NOMO-1 treated with DMSO at 0.1 percent for 48 hours (cell line): Measurements from ENCODE around the gene BABAM2.

Source experiments
- DNase-seq: peaks from one replicate; lab custom pipeline; 2025; ENCODE audit not compliant: unreplicated experiment; lab: John Stamatoyannopoulos, UW

Gene BABAM2

DNA sequence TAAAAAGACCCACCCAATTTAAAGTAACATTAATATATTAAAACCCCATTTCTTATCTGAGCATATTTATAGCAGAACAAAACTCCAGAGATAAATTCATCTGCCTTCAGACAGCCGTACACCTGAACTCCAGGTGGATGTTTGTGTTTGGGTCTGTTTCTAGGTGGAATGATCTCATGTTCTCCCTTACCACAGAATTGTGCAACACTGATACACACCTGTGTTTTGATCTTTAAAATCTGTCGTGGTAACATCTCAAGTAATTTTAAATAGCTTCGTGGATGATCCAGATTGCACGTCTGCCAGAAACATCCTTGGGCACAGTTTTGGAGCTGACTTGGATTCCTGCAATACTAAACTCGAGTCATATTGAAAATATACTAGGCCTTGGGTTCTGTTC, 294.6 kb downstream of the BABAM2 start:
- DNase-seq: no peak

DNA sequence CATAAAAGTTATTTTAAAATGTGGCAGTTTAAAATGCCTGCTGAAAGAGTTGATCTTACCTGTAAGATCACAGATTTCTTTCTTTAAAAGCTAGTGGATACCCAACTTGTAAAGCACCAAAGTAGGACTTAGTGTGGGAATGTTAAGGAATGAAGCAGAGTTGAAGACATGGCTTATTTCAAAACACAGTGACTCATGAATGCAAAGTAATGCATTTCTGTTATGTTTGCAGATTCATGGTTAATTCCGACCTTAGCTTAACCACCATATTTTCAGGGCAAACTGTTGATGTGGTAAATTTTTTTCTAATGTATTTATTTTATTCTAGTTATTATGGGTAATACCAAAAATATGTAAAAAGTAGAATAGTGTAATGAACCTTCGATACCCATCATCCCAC, 295.4 kb downstream of the BABAM2 start:
- no peak for DNase-seq

DNA sequence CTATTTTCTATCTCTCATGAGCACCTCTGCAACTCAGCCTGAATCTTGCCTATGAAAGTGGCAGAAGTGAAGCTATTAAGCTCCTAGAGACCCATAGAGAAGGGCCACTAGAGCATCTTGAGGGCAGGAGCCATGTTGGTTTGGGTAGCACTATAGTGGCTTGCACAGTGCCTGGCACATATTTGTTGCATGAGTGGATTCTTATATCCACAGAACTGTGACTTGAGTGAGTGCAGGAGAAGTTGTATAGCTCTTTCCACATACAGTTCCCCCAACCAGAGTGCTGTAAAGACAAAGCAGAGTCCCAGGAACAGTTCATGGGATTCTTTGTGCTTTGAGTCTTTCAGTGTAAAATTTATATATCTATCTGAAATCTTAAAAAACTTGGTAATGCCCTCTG, 296.7 kb downstream of the BABAM2 start:
- no peak for DNase-seq

DNA sequence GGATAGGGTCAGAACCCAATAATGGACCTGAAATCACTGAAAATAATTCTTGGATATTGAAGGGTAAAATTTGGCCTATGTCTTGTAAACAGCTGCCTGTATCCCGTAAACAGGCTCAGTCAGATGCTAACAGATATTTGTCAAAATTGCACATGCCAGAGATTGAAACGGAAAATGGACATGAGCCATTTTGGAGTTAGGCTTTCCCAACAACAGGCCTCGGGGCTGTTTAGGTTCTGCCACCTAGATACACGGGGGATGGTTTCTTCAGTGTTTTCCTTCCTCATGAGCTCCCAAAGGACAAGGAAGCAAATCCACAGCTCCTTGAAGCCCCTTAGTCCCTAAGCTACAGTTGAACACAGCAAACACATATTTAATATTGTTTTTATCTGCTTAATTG, 297.9 kb downstream of the BABAM2 start:
- no peak for DNase-seq

DNA sequence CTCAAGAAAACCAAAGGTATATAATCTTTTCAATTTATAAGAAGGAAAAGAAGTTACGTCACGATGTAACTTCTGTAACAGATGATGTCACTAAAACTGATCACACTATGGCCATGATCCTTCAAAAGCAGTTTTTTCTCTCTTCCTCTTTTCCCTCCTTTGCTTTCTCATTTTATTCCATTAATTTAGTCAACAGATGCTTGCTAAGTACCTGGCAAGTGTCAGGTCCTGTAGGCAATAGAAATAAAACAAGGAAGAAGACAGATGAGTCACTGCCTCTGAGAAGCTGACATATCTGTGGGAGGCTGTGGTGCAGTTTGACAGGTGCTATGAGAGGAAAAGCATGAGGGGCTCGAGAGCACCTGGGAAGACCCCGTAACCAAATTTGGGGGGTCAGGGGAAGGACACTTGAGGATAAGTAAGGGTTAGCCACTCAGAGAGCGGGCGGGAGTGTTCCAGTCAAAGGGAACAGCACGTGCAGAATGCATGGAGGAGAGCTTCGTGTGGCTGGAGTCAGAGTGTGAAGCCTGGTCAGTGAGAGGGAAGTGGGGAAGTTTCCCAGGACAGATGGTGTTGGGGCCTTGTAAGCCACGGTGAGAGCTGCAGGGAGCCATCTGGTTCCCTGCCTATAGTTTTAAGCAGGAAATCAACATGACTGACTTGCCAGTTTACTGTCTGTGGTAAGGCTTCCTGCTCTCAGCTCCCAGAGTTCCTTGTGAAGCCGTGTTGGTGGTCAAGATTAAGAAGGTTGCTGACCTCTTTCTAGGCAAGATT, 303.3 kb downstream of the BABAM2 start:
- DNase-seq: peak; percentile 50

DNA sequence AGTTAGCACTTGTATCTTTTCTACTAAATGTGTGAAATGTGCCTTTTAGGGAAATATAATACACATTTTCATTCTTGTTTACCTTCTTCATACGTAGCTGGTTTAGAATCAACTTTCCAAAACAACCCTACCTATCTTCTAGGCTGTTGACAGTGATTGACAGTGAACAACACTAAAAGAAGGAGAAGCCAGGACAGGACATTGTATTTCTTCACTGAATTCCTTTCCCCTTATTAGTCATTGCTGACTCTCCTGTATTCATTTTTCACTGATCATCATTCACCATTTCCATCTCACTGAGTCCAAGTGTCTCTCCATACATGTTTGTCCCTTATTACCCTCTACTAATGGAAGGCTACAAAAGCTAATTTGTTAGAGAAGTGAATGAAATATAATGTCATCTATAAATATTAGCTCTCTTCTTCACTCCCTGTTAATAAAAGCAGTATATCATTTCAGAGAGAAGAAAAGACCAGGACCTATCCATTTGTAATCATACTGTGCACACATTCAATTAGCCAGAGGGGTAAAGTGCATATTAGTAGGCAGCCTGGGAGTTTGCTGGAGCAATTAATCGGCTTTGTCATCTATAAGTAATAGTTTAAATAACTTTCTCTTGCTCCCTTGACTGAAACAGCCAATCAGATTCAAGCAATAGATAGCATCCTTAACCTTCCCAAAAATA, 309.6 kb downstream of the BABAM2 start:
- no peak for DNase-seq

DNA sequence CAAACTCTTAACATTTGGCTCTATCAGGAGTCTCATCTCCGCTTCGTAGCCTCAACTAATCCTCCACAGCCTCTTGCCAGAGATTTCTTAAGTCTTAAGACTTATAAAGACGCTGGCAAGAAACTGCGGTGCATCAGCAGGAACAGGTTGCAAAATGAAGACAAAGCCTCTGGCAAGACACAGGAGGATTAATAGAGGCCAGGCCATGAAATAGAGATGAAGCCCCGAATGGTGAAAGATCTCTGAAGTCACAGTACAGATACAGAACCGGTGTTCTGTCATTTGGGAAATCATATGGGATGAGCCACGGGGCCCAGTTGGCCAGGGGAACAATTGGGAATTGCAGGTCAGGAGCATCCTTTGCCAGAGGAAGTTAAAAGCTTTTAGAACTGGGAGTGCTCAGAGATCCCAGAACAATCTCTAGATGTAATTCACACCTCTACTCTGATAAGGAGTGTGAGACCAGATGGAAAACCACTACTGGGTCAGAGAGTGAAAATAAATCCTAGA, 311.2 kb downstream of the BABAM2 start:
- DNase-seq: no peak

DNA sequence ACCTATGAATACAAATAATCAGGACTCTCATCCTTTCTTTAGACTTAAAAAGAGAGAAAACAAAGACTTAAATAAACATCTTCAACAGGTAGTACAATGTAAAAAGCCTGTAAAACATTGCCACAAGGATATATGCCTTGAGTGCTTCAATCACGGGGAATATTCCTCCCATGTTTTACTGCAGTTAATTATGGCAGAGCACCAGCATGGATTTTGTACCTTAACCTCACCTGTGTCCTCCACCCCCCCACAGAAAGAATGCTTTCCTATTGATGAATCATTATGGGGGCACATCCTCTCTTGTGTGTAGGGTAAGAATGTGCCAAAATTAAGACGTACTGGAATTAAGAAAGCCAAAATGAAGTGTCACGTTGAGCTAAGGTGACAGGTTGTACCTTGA, 312.2 kb downstream of the BABAM2 start:
- DNase-seq: no peak

DNA sequence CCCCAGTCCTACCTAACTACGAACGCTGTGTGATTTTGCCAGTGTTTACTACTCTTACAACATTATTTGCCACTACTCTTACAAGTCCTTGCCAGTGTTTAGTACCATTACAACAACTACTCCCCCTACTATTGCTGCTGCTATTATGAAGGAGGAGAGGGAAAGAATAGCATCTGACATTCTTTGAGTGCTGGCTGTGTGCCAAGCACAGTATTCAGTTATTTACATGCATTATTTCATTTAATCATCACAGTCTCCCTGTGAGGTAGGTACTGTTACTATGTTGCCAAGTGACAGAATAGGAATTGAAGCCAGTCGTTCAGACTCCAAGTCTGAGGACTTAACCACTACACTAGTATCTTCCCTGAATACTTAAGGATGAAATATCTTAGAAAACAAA, 316.2 kb downstream of the BABAM2 start:
- DNase-seq: no peak

DNA sequence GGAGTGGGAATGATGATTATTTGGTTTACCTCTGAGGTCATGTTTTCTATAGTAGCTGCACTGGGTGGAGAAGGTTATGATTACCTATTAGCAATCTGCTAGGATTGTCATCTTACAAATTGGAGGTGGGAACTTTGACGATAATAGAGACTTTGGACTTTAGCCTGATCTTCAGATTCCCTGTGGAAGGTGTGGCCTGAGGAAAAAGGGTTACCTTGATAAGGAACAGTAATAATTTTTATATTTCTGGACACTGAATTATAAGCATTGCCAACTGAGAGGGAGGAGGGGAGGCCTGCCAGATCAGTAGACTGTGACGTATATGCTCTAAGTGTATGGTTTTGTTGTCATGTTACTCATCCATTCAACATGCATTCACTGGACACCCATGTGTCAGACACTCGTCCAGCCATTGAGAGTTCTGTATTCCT, 318.7 kb downstream of the BABAM2 start:
- DNase-seq: no peak

DNA sequence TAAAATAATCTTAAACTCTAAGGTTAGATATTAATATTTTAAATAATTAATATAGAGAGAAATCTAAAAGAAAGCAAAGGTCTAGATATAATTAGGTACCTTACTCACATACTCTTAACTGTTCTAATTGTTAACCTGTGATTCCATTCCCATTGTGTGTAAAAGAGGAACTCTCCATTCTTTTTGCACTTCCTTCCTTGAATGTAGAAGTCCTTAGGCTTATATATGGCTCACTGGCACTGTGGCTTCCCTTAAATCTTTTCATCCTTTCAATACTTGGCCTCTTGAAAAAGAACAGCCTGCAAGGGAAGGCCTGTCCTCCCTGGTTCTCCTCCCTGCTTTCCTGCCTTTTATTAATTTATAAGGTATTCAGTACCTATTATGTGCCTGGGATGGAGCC, 319.3 kb downstream of the BABAM2 start:
- no peak for DNase-seq

DNA sequence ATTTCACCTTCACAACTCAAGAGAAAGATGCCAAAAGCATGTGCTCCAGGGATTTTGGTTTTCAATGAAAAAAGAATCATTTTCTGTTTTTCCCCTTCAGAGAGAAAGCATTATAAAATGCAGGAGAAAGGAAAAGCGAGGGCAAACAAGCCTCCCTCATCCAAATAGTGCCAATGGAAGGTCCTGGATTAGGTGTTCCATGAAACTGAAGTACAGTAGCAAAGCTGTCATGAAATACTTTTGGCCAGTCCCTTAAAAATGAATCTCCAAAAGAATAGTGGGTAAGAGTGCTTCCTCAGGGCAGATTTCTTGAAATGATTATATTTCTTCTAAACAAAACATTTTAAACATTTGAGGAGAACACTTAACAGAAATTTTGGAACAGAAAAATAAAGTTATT, 320.0 kb downstream of the BABAM2 start:
- no peak for DNase-seq

DNA sequence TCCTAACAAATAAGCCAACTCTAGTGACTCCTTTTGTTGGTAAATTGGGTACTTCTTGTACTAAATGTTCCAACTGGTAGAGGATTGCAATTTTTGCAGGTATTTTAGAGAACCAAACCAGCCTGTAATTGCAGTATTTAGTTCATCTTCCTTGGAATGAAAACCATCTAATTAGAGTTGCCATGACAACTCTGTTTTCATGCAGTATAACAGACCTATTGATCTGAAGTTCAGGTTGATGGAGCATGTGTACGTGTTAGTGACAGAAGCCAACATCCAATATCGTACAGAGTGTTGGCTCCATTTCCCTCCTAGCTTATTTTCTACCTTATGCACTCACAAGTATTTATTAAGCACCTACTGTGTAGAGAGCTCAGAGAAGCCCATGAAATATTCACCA, 325.8 kb downstream of the BABAM2 start:
- no peak for DNase-seq

DNA sequence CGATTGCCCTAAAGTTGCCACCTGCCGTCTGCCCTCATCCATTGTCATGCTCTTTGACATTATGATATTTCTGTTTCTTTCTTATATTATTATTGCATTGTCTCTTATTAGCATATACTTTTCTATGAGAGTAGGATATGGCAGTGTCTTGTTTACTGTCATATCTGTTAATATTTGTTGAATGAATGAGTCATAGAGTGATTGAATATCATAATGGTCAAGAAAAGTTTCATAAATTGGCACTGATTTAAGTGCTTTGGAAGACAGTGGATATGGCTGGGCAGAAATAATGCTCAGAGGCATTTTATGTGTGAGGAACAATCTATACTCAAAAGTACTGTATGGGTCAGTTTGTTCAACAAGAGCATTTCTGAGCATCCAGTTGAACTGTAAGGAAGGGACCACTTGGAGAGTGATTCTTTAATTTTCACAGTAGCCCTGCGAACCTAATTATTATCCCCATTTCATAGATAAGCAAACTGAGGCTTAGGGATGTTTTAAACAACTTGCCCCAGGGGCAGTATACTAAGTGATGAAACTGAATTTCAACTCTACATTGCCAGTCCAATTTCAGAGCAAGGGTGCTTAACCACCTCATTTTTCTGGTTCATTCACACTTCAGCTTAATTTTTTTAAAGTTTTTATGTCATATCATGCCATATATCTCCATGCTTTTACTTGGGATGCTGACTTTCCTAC, 326.7 kb downstream of the BABAM2 start:
- no peak for DNase-seq

DNA sequence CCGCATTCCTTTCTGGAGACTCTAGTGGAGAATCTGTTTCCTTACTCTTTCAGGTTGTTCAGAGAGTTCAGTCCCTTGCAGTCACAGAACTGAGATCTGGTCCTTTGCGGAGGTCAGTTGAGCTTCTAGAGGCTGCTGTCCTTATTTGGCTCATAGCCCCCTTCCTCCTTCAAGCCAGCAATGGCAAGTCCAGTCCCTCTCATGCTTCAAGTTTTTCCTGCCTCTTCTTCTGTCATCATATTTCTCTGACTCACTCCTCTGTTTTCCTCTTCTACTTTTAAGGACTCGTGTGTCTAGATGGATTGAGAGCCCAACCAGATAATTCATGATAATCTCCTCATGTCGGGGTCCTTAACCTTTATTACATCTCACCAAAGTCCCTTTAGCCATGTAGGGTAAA, 328.6 kb downstream of the BABAM2 start:
- no peak for DNase-seq

DNA sequence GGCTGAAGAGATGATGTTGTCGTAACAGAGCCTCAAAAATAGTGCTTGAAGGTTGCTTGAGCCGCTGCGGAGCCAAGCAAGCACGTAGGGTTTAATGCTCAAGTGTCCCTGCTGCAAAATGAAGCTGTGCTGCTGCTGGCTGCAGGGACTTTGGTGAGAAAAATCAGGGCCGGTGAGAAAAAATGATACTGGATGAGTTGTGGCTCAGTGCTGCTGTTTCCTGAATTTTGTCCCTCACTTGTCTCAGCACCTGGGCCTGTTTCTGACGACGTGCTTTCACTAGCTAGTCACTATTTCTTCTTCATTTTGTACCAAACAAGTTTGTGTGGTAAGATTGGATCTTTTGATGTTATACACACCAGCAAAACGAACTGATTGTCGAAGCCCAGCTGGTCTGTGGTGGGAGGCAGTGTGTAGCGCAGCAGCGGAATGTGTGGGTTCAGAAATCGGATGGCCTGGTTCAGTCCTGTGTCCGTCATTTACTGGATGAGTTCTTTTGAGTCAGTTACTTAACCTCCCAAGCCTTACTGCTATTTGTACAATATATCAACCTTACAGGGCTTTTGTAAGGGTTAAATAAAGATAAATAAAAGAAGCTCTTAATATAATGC, 329.3 kb downstream of the BABAM2 start:
- no peak for DNase-seq

DNA sequence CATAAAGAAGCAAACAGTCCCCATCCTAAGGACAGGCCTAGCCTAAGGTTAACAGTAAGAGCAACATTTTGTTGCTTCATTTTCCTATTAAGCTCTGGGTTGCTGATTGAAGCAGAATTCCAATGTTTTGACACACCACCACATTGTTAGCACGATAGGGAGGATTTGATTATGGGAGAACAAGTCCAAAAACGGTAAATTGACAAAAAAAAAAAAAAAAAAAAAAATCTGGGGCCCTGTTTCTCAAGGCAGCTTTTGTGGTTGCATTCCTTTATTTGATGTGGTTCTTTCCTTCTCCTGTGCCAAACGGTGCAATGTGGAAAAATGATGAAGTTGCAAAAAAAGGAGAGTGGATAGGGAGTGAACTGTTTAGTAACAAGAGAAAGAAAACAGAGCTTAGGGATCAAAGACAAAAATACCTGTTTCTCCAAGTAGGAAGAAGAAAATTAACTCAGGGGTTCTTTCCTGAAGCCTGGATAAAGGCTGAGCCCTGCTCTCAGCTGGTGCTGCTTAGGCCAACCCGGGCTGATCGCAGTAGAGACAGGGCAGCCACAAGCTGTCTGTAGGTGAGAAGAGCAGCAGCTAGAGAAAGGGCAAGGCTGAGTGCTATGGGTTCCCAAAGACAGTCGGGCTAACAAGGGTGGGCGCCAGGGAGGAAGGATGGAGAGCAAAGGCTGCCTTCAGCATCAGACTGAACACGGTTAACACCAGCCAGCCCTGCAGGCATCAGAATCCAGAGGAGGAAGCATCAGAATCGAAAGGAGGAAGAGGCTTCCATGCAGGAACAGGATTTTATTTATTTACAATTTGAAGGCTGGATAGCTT, 334.3 kb downstream of the BABAM2 start:
- DNase-seq: no peak

DNA sequence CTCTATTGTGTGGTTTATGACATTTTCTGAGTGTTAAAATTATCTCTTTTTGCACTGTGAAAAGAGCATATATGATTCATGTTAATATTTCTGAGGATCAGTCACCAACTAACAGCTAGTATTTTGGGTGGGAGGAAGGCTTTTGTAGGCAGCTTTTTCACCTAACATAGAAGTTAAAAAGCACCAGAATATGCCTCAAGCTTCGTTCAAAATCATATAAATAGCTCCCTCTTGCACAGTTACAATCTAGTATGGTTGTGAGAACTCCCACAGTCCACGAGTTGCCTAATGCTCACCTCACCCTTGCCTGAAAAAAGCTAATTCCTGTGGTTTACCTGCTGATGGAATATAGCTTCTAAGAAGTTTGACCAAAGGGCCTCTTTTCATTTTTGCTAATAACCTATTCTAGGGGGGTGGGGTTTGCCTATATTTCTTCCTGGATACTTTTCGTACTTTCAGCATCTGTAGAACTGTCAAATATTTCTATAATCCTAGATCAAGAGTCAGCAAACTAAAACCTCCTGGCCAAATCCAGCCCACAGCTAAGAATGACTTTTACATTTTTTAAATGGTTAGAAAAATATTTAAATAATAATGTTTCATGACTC, 335.0 kb downstream of the BABAM2 start:
- no peak for DNase-seq

DNA sequence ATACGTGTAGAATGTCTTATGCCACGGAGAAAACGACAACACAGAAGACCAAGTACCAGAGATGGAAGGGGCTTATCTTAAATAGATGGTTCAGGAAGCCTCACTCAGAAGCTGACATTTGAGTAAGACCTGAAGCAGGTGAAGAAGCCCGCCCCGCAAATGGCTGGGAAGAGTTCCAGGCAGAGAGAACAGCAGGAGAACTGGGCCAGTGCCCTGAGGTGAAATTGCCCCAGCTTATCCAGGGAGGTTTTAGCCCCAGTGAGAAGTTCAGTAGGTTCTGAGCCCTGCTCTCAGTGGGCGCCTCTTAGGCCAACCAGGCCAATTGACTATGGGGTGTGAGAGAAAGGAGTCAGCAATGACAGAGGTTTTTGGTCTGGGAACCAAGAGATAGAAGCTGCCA, 336.0 kb downstream of the BABAM2 start:
- DNase-seq: no peak

DNA sequence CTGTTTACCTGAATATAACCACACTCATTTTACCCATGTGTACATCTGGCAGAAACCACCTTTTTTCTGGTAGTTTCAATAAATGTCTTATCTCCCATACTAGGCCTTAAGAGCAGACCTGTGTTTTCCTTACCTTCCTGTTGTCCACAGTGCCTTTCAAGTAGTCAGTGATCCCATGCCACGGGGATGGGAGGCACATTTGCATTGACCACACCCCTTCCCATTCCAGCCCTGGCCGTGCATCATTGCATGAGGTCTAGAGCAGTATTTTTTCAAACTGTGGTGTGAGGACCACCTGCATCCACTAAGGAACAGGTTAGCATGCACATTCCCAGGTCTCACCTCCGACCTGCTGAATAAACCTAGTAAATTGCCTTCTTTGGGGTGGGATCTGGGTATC, 337.0 kb downstream of the BABAM2 start:
- DNase-seq: no peak
